SJSA1 (cell line): ENCODE measurements around the gene TESK2. TPM values are rescaled to one million over a fixed set of nuclear protein-coding genes. Genes with fewer than 3 reads are reported as not detected.
"Not testable (repeated sequence)": the region's sequence is repeated elsewhere in the genome, so short reads cannot be mapped to it uniquely, and the experiment has no call there.

Experiments
- DNase-seq, 2 experiments: peaks; one replicate each; pipeline ENCODE4 v3.0.0-alpha.2; 2015 to 2020; ENCODE audit warnings: low spot score in 2 of 2, low read depth in 1 of 2
- H3K27ac ChIP-seq: fragments of 250-450 bp; sonication (Bioruptor Pico); 2 replicates; pipeline ENCODE4 v1.5.1; 2020; ENCODE audit warnings: mild to moderate bottlenecking, moderate library complexity
- H3K27me3 ChIP-seq: fragments of 250-450 bp; sonication (Bioruptor Pico); replicated peaks from 2 replicates; pipeline ENCODE4 v1.5.1; 2020; ENCODE audit warnings: mild to moderate bottlenecking, moderate library complexity
- H3K36me3 ChIP-seq: fragments of 250-450 bp; sonication (Bioruptor Pico); 2 replicates; pipeline ENCODE4 v1.5.1; 2020; ENCODE audit warnings: mild to moderate bottlenecking
- H3K4me1 ChIP-seq: fragments of 250-450 bp; sonication (Bioruptor Pico); replicated peaks from 2 replicates; pipeline ENCODE4 v1.6.1; 2021; ENCODE audit warnings: mild to moderate bottlenecking
- H3K4me3 ChIP-seq: fragments of 250-450 bp; sonication (Bioruptor Pico); 2 replicates; pipeline ENCODE4 v1.5.1; 2020; ENCODE audit warnings: mild to moderate bottlenecking
- H3K9me3 ChIP-seq: fragments of 250-450 bp; sonication (Bioruptor Pico); replicated peaks from 2 replicates; pipeline ENCODE4 v1.5.1; 2020; ENCODE audit warnings: mild to moderate bottlenecking
- total RNA-seq: library from RNA; depleted of rRNA; stranded (reverse); fragments of >200 nt; shearing (Covaris generic); gene quantifications from 2 replicates; pipeline ENCODE4 v1.2.3, GENCODE V29; 2014

Gene TESK2
- total RNA-seq, 1 experiment from 2014 or later: 2.0 TPM

GRCh38 chr1:45380730-45381129, 110.2 kb downstream of the TESK2 start:
- Histone ChIP-seq H3K4me1 (peaks cover 8% of the 10 kb centered on the region), H3K36me3 (no peaks in the 10 kb centered on the region), H3K27me3 (no peaks in the 10 kb centered on the region), H3K4me3 (no peak overlapping the region), H3K27ac (no peak overlapping the region), H3K9me3 (no peaks in the 10 kb centered on the region)
- DNase-seq: no peak

GRCh38 chr1:45380125-45380524, 110.8 kb downstream of the TESK2 start:
- Histone ChIP-seq H3K4me3 (no peak overlapping the region), H3K36me3 (no peaks in the 10 kb centered on the region), H3K9me3 (no peaks in the 10 kb centered on the region), H3K27ac (no peak overlapping the region), H3K4me1 (peaks cover 14% of the 10 kb centered on the region), H3K27me3 (no peaks in the 10 kb centered on the region)
- DNase-seq: no peak

DNA sequence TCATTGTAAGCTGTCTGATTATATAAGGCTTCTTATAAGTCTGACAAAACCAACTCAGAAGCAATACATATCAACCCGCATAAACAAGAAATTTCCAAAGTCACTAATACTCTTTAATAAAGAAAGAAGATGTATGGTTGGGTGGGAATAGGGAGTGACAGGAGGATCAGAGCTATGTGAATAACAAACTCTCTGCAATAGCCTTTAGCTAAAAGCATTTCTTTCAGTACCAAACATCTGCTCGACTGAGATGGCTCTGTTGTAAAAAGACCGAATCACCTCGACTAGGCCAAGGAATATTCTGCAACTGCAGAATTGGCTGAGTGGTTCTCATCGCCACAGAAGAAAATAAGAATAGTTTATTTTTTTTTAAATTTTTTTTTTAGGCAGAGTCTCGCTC, 111.4 kb downstream of the TESK2 start:
- Histone ChIP-seq H3K4me3 (no peak overlapping the region), H3K4me1 (peaks cover 21% of the 10 kb centered on the region), H3K9me3 (no peaks in the 10 kb centered on the region), H3K27me3 (no peaks in the 10 kb centered on the region), H3K27ac (no peak overlapping the region), H3K36me3 (no peaks in the 10 kb centered on the region)
- DNase-seq: no peak

DNA sequence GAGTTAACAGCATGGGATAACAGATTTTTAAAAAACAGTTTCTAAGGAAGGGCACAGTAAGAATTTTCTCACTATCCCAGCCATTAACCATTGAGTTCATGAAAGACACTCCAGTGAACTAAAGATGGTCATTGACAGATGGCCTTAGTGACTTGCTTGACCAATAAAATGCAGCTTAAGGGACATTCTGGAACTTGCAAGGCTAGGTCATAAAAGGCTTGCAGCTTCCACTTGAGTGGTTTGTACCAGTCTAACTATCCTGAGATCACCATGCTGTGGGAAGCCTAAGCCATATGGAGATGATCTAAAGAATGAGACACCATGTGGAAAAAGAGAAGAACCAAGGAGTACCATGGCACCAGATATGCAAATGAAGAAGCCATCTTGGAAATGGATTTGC, 112.8 kb downstream of the TESK2 start:
- no peak overlapping the region for H3K4me3 ChIP-seq
- H3K27ac ChIP-seq: no peak overlapping the region
- DNase-seq: no peak
- no peaks in the 10 kb centered on the region for H3K9me3 ChIP-seq
- peaks cover 31% of the 10 kb centered on the region for H3K4me1 ChIP-seq
- no peaks in the 10 kb centered on the region for H3K27me3 ChIP-seq
- no peaks in the 10 kb centered on the region for H3K36me3 ChIP-seq

DNA sequence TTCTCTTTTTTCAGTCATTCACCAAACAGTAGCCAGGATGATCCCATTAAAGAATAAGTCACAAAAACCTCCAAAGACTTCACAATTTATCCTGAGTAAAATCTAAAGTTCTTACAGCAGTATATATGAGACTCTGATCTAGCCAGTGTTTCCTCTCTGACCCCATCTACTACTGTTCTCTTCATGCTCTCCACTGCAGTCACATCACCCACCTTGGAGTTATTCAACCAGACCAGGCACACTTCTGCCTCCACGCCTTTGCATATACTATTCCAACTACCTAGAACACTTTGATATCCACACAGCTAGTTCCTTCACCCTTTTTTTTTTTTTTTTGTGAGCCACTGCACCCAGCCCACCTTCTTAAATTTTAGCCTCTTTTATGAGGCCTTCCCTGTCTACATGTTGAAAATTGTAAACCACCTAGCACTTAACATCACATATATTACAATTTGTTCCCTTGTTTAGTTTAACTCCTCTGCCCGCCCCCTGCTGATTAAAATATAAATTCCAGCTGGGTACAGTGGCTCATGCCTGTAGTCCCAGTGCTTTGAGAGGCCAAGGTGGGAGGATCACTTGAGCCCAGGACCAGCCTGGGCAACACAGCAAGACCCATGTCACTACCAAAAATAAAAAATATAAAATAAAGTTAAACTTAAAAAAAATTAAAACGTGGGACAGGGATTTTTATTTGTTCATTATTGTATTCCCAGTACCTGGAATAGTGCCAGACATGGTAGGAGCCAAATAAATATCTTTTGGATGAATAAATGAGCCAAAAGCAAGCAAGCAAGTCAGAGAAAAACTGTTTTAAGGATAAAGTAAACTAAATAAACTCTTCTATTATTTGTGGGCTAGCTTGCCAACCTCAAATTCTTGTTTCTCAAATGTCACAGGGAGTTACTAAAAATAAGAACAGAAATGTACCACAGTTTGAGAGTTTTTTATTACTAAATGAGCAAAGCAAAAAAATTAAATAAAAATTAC, 115.6 kb downstream of the TESK2 start:
- DNase-seq: peak; percentile 53 to 56
- no peaks in the 10 kb centered on the region for H3K9me3 ChIP-seq
- H3K4me3 ChIP-seq: no peak overlapping the region

DNA sequence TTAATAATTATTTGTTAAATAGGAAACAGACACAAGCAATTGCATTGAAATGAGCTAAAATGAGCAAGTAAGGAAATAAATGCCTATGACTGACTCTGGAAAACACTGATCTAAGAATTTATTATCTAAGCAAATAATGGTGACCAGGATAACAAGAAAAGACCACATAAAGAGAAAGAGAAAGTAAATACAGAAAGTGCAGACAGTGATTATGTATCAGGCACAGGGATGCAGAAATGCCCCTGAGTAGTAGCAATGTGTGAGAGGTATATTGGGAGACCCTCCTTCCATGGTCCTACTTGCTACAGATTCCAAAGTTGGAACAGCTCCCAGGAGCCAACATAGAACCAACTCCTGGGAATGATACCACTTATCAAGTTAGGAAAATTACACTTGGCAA, 117.4 kb downstream of the TESK2 start:
- DNase-seq: no peak
- Histone ChIP-seq H3K36me3 (no peaks in the 10 kb centered on the region), H3K4me1 (peaks cover 31% of the 10 kb centered on the region), H3K9me3 (no peaks in the 10 kb centered on the region), H3K4me3 (no peak overlapping the region), H3K27me3 (no peaks in the 10 kb centered on the region), H3K27ac (no peak overlapping the region)

More for the DNA sequence above, 115.6 kb downstream of the TESK2 start:
- no peak overlapping the region for H3K27ac ChIP-seq
- H3K27me3 ChIP-seq: no peaks in the 10 kb centered on the region
- peaks cover 31% of the 10 kb centered on the region for H3K4me1 ChIP-seq
- no peaks in the 10 kb centered on the region for H3K36me3 ChIP-seq

GRCh38 chr1:45370575-45370974, 120.4 kb downstream of the TESK2 start:
- no peaks in the 10 kb centered on the region for H3K9me3 ChIP-seq
- no peaks in the 10 kb centered on the region for H3K36me3 ChIP-seq
- no peak overlapping the region for H3K4me3 ChIP-seq
- H3K27ac ChIP-seq: no peak overlapping the region
- no peaks in the 10 kb centered on the region for H3K27me3 ChIP-seq
- H3K4me1 ChIP-seq: peaks cover 21% of the 10 kb centered on the region
- DNase-seq: no peak

GRCh38 chr1:45365051-45365450, 125.9 kb downstream of the TESK2 start:
- no peak for DNase-seq
- H3K4me3 ChIP-seq: no peak overlapping the region
- peaks cover 9% of the 10 kb centered on the region for H3K4me1 ChIP-seq
- H3K9me3 ChIP-seq: no peaks in the 10 kb centered on the region
- no peaks in the 10 kb centered on the region for H3K36me3 ChIP-seq
- H3K27ac ChIP-seq: no peak overlapping the region
- H3K27me3 ChIP-seq: no peaks in the 10 kb centered on the region

DNA sequence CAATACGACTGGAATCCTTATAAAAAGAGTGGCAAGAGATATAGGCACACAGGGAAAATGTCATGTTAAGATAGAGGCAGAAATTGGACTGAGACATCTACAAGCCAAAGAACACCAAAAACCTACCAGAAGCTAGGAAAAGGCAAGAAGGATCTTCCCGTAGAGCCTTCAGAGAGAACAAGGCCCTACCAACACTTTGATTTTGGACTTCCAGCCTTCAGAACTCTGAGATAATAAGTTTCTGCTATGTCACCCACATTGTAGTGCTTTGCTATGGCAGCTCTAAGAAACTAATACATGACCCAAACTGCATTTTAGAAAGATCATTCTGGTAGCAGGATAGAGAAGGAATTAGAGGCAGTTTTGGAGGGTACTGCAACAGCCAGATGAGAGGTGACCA, 126.7 kb downstream of the TESK2 start:
- Histone ChIP-seq H3K4me3 (no peak overlapping the region), H3K27me3 (no peaks in the 10 kb centered on the region), H3K9me3 (no peaks in the 10 kb centered on the region), H3K36me3 (no peaks in the 10 kb centered on the region), H3K27ac (no peak overlapping the region), H3K4me1 (peaks cover 11% of the 10 kb centered on the region)
- DNase-seq: no peak

GRCh38 chr1:45360981-45361380, 130.0 kb downstream of the TESK2 start:
- not testable (repeated sequence) for H3K4me3 ChIP-seq, H3K27ac ChIP-seq, H3K27me3 ChIP-seq, H3K36me3 ChIP-seq, H3K9me3 ChIP-seq
- peak; percentile 36 to 58 for DNase-seq
- H3K4me1 ChIP-seq: peaks cover 11% of the 10 kb centered on the region

DNA sequence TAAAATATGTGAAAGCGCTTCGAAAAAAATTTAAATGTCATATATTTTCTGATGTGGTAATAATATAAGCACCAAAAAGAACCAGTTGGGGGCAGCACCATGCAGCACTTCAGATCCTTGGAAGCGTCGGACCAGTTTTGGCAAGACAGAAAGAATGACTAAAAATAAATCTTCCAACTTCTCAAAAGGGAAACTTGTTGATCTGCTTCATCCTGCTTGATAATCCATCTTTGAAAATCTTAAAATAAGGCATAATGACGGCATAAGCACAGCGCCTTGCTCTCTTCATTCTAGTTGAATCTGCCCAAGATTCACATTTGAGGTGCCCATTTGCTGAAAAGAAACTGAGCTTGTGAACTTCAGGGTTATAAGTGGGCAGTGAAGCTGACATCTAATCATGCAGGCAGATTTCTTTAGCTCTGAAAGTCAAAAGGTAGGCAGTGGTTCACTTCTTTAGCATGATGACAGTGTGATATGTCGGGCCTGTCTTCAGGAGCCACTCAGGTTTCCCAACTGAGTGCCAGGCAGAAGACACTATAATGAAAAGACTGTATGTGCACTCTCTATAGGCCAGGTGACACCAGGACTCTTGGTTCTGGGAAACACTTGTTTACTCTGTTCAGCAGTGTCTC, 131.0 kb downstream of the TESK2 start:
- Histone ChIP-seq H3K36me3 (no peaks in the 10 kb centered on the region), H3K4me1 (peaks cover 11% of the 10 kb centered on the region), H3K9me3 (no peaks in the 10 kb centered on the region), H3K27me3 (no peaks in the 10 kb centered on the region), H3K4me3 (no peak overlapping the region), H3K27ac (no peak overlapping the region)
- peak in 1 of 2 experiments; percentile 42 for DNase-seq

- DNase-seq: no peak
- Histone ChIP-seq H3K36me3 (no peaks in the 10 kb centered on the region), H3K27ac (no peak overlapping the region), H3K9me3 (no peaks in the 10 kb centered on the region), H3K27me3 (no peaks in the 10 kb centered on the region), H3K4me3 (no peak overlapping the region), H3K4me1 (peaks cover 11% of the 10 kb centered on the region)
Measured at GRCh38 chr1:45356186-45356585, 134.8 kb downstream of the TESK2 start.

- Histone ChIP-seq H3K36me3 (no peaks in the 10 kb centered on the region), H3K4me1 (peaks cover 8% of the 10 kb centered on the region), H3K27ac (no peak overlapping the region), H3K4me3 (no peak overlapping the region), H3K9me3 (no peaks in the 10 kb centered on the region), H3K27me3 (no peaks in the 10 kb centered on the region)
- DNase-seq: no peak
Measured at GRCh38 chr1:45355683-45356082, 135.3 kb downstream of the TESK2 start.

- H3K4me3 ChIP-seq: no peak overlapping the region
- DNase-seq: no peak
Measured at GRCh38 chr1:45354838-45355237, 136.1 kb downstream of the TESK2 start.

More at GRCh38 chr1:45354838-45355237, 136.1 kb downstream of the TESK2 start:
- Histone ChIP-seq H3K27ac (no peak overlapping the region), H3K36me3 (no peaks in the 10 kb centered on the region), H3K9me3 (no peaks in the 10 kb centered on the region), H3K4me1 (no peaks in the 10 kb centered on the region), H3K27me3 (no peaks in the 10 kb centered on the region)
